ENCODE measurements around the gene TPST2. TPM values are rescaled to one million over a fixed set of nuclear protein-coding genes. Genes with fewer than 3 reads are reported as not detected.

Gene TPST2
- total RNA-seq, 1 experiment from 2014 or later, result 11.8 TPM

DNA sequence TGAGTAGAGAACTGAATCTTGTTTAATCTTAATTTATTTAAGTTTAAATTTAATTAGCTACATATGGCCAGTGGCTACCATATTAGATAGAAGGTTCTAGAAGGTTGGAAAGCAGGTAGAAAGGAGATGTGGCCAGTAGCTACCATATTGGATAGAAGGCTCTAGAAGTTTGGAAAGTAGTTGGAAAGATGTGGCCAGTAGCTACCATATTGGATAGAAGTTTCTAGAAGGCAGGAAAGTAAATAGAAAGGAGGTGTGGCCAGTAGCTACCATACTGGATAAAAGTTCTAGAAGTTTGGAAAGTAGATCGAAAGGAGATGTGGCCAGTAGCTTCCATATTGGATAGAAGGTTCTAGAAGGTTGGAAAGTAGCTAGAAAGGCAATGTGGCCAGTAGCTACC lies 34.1 kb upstream of the TPST2 start:
- Mint-ChIP-seq H3K9me3 (ENCODE audit: low read depth, unreplicated experiment) (peaks cover 6% of the 10 kb centered on the region), H3K4me3 (ENCODE audit: low read depth, unreplicated experiment) (no peak overlapping the region), H3K36me3 (ENCODE audit: insufficient read depth, unreplicated experiment) (no peaks in the 10 kb centered on the region), H3K4me1 (ENCODE audit: low read depth, unreplicated experiment) (no peaks in the 10 kb centered on the region), H3K27me3 (ENCODE audit: unreplicated experiment) (peaks cover 70% of the 10 kb centered on the region), H3K27ac (ENCODE audit: unreplicated experiment) (no peak overlapping the region)
- intact Hi-C loops (cut with micrococcal nuclease; ENCODE audit: unreplicated experiment), result no loop called here
- no TSS peak for BruUV-seq (replicated peaks)
- no peak for DNase-seq
- CTCF ChIA-PET, result interaction anchor here (0.6 kb wide), 1 partner anchor 126 kb away, joined by 10 read pairs; no protein-coding TSS in a partner anchor
- TF ChIP-seq CTCF (IDR thresholded peaks at IDR 0.05; ENCODE audit: unreplicated experiment), result no peak

- H3K9me3 Mint-ChIP-seq (ENCODE audit: low read depth, unreplicated experiment), result peaks cover 6% of the 10 kb centered on the region
- no peak within 1 kb of the TSS for H3K27ac Mint-ChIP-seq (ENCODE audit: unreplicated experiment)
- TF ChIP-seq CTCF (IDR thresholded peaks at IDR 0.05; ENCODE audit: unreplicated experiment), result no peak
- intact Hi-C loops (cut with micrococcal nuclease; ENCODE audit: unreplicated experiment), result no loop called here
- no peak for DNase-seq
- peaks cover 73% of the 10 kb centered on the region for H3K27me3 Mint-ChIP-seq (ENCODE audit: unreplicated experiment)
- CTCF ChIA-PET, result interaction anchor here (0.5 to 1.1 kb wide), 2 partner anchors 8 to 9 kb away, joined by 3 to 7 read pairs; no protein-coding TSS in a partner anchor
- no peaks in the 10 kb centered on the region for H3K4me1 Mint-ChIP-seq (ENCODE audit: low read depth, unreplicated experiment)
- BruUV-seq (replicated peaks), result no TSS peak
- H3K36me3 Mint-ChIP-seq (ENCODE audit: insufficient read depth, unreplicated experiment), result no peaks in the 10 kb centered on the region
- no peak within 1 kb of the TSS for H3K4me3 Mint-ChIP-seq (ENCODE audit: low read depth, unreplicated experiment)
These were observed 31.7 kb upstream of the TPST2 start, which contains the start of gene CRYBA4 for GRCh38 chr22:26621663-26622062. Gene CRYBA4 (plus strand): TSS chr22:26621963. CDS start chr22:26622597, 634 bp downstream.

DNA sequence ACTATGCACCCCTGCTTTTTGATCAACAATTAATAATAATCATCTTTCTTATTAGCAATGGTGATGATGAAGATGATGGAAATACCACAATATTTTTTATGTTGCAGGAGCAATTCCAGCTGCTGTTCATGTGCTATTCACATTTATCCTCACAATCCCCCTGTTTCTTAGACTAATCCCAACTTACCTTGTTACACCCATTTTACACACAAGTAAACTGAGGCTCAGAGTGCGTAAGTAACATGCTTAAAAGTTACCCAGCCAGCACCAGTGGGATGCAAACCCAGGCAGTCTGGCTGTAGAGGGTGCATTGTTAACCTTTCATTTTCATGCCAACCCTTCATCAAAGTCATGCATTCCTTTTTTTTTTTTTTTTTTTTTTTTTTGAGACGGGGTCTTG lies 30.3 kb upstream of the TPST2 start:
- no peak for TF ChIP-seq CTCF (IDR thresholded peaks at IDR 0.05; ENCODE audit: unreplicated experiment)
- Mint-ChIP-seq H3K4me3 (ENCODE audit: low read depth, unreplicated experiment) (no peak overlapping the region), H3K9me3 (ENCODE audit: low read depth, unreplicated experiment) (peaks cover 6% of the 10 kb centered on the region), H3K27me3 (ENCODE audit: unreplicated experiment) (peaks cover 88% of the 10 kb centered on the region), H3K4me1 (ENCODE audit: low read depth, unreplicated experiment) (no peaks in the 10 kb centered on the region), H3K27ac (ENCODE audit: unreplicated experiment) (no peak overlapping the region), H3K36me3 (ENCODE audit: insufficient read depth, unreplicated experiment) (no peaks in the 10 kb centered on the region)
- no peak for DNase-seq
- intact Hi-C loops (cut with micrococcal nuclease; ENCODE audit: unreplicated experiment), result no loop called here
- no TSS peak for BruUV-seq (replicated peaks)
- CTCF ChIA-PET, result no interaction called here

DNA sequence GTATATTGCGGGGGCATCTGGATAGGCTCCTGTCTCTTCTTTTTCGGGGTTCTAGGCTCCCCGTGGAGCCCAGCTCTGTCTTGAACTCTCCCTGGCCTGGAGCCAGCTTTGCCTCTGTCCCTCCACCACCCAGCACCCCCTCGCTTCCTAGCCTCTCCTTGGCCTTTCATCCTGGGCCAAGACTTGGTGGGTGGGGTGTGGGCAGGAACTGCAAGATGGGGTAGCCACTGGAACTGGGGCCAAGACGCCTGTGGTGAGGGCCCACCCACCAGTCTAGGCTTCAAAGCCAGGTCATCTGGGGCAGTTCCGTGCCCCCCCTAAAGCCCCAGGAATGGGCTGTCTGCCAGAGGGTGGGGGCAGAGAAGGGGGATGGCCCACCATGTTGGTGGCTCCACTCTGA lies 29.6 kb upstream of the TPST2 start:
- Mint-ChIP-seq H3K27ac (ENCODE audit: unreplicated experiment) (no peak overlapping the region), H3K9me3 (ENCODE audit: low read depth, unreplicated experiment) (peaks cover 6% of the 10 kb centered on the region), H3K27me3 (ENCODE audit: unreplicated experiment) (peaks cover 88% of the 10 kb centered on the region), H3K4me3 (ENCODE audit: low read depth, unreplicated experiment) (no peak overlapping the region), H3K36me3 (ENCODE audit: insufficient read depth, unreplicated experiment) (no peaks in the 10 kb centered on the region), H3K4me1 (ENCODE audit: low read depth, unreplicated experiment) (no peaks in the 10 kb centered on the region)
- BruUV-seq (replicated peaks), result no TSS peak
- no peak for DNase-seq
- no peak for TF ChIP-seq CTCF (IDR thresholded peaks at IDR 0.05; ENCODE audit: unreplicated experiment)
- CTCF ChIA-PET, result no interaction called here
- intact Hi-C loops (cut with micrococcal nuclease; ENCODE audit: unreplicated experiment), result no loop called here

Measured in Calu3 (cell line).